Memory B cell (primary cell): Measurements from ENCODE around the gene APOD.
"Not testable (repeated sequence)": the region's sequence is repeated elsewhere in the genome, so short reads cannot be mapped to it uniquely, and the experiment has no call there.

Experiments used
- ATAC-seq: fragments of 150-1000 bp; cut with Tn5 transposase; 2 replicates; pipeline ENCODE4 v1.10.0; 2021; ENCODE audit warnings: low read depth, mild to moderate bottlenecking, moderate library complexity
- DNase-seq, 2 donors: peaks; one replicate each; pipeline ENCODE4 v3.0.0; 2022; ENCODE audit warnings: low spot score in 2 of 2
- H3K27ac Mint-ChIP-seq: one replicate; pipeline ENCODE4 v1.8.0; 2022; ENCODE audit warnings: mild to moderate bottlenecking, moderate library complexity, mixed read lengths
- H3K27me3 Mint-ChIP-seq: one replicate; pipeline ENCODE4 v1.8.0; 2022; ENCODE audit warnings: mixed read lengths
- H3K36me3 Mint-ChIP-seq: one replicate; pipeline ENCODE4 v1.8.0; 2022; ENCODE audit warnings: mild to moderate bottlenecking, mixed read lengths
- H3K4me1 Mint-ChIP-seq: one replicate; pipeline ENCODE4 v1.8.0; 2022; ENCODE audit warnings: mixed read lengths
- H3K4me3 Mint-ChIP-seq: one replicate; pipeline ENCODE4 v1.8.0; 2022; ENCODE audit warnings: mild to moderate bottlenecking, moderate library complexity, mixed read lengths
- H3K9me3 Mint-ChIP-seq: one replicate; pipeline ENCODE4 v1.8.0; 2022; ENCODE audit warnings: mixed read lengths

The APOD gene

DNA sequence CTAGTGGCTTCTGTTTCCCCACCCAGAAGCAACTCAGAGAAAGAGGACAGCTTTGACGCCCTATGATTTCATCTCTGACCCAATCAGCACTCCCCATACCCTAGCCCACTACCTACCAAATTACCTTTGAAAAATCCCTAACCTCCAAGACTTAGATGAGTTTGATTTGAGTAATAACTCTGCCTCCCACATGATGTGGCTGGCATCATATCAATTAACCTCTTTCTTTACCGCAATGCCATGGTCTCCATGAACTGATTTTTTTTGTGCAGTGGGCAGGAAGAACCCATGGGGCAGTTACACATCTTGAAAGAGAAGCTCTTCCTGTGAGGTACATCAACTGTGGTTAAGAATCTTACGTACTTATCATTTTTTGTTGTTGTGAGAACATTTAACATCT is 25.5 kb upstream of the APOD start:
- H3K4me3 Mint-ChIP-seq, result no peak overlapping the region
- H3K9me3 Mint-ChIP-seq, result peaks cover 9% of the 10 kb centered on the region
- H3K4me1 Mint-ChIP-seq, result no peaks in the 10 kb centered on the region
- H3K27me3 Mint-ChIP-seq, result peaks cover 4% of the 10 kb centered on the region
- no peak for DNase-seq
- H3K36me3 Mint-ChIP-seq, result peaks cover 9% of the 10 kb centered on the region
- no peak overlapping the region for H3K27ac Mint-ChIP-seq
- ATAC-seq, result no peak

DNA sequence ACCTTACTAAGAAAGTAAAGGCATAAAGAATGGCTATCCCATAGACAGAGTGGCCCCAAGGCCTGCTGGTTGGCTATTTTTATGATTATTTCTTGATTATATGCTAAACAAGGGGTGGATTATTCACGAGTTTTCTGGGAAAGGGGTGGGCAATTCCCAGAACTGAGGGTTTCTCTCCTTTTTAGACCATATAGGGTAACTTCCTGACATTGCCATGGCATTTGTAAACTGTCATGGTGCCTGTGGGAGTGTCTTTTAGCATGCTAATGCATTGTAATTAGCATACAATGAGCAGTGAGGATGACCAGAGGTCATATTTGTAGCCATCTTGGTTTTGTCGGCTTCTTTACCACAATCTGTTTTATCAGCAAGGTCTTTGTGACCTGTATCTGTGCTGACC is 18.0 kb upstream of the APOD start:
- not testable (repeated sequence) for H3K4me3 Mint-ChIP-seq, ATAC-seq, H3K36me3 Mint-ChIP-seq, DNase-seq, H3K9me3 Mint-ChIP-seq, H3K4me1 Mint-ChIP-seq, H3K27me3 Mint-ChIP-seq, H3K27ac Mint-ChIP-seq

DNA sequence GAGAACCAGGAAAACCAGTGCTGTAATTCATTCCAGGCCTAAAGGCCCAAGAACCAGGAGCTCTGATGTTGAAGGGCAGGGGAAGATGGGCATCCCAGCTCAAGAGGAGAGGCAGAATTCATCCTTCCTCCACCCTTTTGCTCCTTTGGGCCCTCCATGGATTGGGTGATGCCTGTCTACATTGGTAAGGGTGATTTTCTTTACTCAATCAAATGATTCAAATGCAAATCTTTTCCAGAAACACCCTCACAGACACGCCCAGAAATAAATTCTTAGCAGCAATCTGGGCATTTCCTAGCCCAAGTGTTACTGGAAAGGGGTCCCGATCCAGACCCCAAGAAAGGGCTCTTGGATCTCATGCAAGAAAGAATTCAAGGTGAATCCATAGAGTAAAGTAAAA is 17.6 kb upstream of the APOD start:
- no peak overlapping the region for H3K4me3 Mint-ChIP-seq
- peaks cover 7% of the 10 kb centered on the region for H3K4me1 Mint-ChIP-seq
- H3K36me3 Mint-ChIP-seq, result no peaks in the 10 kb centered on the region
- H3K27ac Mint-ChIP-seq, result no peak overlapping the region
- ATAC-seq, result no peak
- no peak for DNase-seq
- no peaks in the 10 kb centered on the region for H3K27me3 Mint-ChIP-seq
- H3K9me3 Mint-ChIP-seq, result peaks cover 2% of the 10 kb centered on the region

DNA sequence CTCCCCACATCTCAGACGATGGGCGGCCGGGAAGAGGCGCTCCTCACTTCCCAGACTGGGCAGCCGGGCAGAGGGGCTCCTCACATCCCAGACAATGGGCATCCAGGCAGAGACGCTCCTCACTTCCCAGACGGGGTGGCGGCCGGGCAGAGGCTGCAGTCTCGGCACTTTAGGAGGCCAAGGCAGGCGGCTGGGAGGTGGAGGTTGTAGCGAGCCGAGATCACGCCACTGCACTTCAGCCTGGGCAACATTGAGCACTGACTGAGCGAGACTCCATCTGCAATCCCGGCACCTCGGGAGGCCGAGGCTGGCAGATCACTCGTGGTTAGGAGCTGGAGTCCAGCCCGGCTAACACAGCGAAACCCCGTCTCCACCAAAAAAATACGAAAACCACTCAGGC is 16.2 kb upstream of the APOD start:
- ATAC-seq, H3K27me3 Mint-ChIP-seq, H3K9me3 Mint-ChIP-seq, H3K27ac Mint-ChIP-seq, H3K36me3 Mint-ChIP-seq, DNase-seq, H3K4me1 Mint-ChIP-seq, H3K4me3 Mint-ChIP-seq: not testable (repeated sequence)

DNA sequence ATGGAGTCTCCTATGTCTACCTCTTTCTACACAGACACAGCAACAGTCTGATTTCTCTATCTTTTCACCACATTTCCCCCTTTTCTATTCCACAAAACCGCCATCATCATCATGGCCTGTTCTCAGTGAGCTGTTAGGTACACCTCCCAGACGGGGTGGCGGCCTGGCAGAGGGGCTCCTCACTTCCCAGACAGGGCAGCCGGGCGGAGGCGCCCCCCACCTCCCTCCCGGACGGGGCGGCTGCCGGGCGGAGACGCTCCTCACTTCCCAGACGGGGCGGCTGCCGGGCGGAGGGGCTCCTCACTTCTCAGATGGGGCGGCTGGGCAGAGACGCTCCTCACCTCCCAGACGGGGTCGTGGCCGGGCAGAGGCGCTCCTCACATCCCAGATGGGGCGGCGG is 15.8 kb upstream of the APOD start:
- H3K4me3 Mint-ChIP-seq, H3K9me3 Mint-ChIP-seq, H3K36me3 Mint-ChIP-seq, H3K27me3 Mint-ChIP-seq, ATAC-seq, DNase-seq, H3K4me1 Mint-ChIP-seq, H3K27ac Mint-ChIP-seq: not testable (repeated sequence)

DNA sequence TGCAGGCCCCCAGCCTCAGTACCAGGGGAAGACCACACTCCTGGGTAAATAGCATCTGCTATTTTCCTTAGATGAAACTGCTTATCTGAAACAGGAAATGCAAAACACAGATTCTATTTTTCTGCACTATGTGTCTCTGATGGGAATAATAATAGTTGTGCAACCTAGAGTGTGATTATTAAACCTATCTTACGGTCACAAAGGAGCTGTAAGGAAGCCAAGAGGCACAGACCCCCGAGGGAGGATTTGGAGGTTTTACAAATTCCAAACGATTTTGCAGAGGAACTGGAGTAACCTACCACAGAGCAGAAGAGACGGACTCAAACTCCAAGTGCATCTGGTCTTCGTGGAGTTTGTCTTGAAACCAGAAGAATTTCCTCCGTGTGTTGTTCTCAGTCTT is 14.1 kb upstream of the APOD start:
- Mint-ChIP-seq H3K4me1 (peaks cover 7% of the 10 kb centered on the region), H3K4me3 (no peak overlapping the region), H3K36me3 (no peaks in the 10 kb centered on the region), H3K27ac (no peak overlapping the region), H3K9me3 (no peaks in the 10 kb centered on the region), H3K27me3 (no peaks in the 10 kb centered on the region)
- no peak for ATAC-seq
- no peak for DNase-seq

DNA sequence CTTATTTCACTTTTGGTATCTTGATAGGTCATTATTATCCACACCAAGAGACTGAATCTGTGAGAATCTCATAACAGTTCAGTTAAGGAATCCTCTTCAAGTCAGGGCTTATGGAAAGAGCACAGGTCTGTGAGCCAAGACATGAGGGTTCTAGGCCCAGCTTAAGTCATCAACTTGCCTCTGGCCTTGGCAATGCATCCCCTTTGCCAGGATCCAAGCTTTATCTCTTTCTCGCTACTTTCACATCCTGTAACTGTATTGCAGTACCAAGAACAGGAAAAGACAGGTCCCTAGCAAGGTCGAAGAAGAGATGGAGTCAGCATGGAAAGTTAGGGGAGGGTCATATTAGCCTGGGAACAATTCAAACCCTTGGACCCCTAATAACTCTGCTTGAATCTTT is 13.5 kb upstream of the APOD start:
- peaks cover 7% of the 10 kb centered on the region for H3K4me1 Mint-ChIP-seq
- no peaks in the 10 kb centered on the region for H3K27me3 Mint-ChIP-seq
- H3K27ac Mint-ChIP-seq, result no peak overlapping the region
- H3K4me3 Mint-ChIP-seq, result no peak overlapping the region
- ATAC-seq (no peak), DNase-seq (no peak)
- no peaks in the 10 kb centered on the region for H3K9me3 Mint-ChIP-seq
- no peaks in the 10 kb centered on the region for H3K36me3 Mint-ChIP-seq

DNA sequence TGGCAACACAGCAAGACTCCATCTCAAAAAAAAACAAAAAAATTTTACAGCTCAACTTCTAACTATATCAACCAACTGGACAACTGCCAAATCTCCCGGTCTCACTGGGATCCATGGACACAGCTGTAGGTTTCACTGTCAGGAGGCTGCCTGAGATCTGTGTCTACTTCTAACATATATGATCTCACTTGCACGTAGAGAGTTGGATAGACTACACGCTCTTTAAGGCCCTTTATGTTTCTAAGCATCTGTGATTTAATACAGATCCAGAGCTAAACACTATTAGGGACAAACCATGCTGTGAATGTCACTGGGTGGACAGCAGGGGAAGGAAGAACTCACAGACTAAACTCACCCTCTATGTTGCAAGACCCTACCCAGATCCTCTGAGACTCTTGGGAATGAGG is 13.0 kb upstream of the APOD start:
- DNase-seq, result no peak

DNA sequence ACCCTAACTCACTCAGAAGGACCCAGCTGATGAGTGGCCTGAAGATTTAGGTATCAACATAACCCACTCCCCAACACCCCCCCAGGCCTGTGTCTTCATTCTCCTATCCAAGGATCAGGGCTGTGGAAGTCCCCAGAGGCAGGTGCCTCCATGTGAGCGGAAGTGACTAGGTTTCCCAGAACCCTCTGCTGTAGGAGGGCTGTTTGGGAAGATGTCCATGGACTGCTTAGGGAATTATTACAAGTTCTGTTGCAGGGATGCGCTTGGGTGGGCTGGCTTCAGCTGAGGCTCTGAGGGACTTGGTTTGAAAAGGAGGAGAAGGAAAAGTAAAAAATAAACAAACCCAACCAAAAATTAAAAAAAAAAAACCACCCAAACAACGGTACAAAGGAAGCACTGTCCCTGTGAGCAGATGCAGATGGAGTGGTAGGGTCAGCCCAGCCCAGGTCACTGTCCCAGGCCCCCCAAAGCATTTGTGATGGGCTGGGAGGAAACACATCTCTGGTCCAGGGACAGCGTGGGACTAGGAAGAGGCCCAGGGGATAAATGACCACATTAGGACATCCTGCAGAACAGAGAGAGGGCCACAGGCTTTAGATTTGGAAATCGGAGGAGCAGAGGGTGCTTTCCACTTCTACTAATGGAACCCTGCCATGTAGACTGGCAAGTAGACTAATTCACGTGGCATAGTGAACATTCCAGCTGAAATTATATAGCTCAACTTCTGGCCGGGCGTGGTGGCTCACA is 12.2 kb upstream of the APOD start:
- DNase-seq (no peak), ATAC-seq (no peak)
- Mint-ChIP-seq H3K27me3 (no peaks in the 10 kb centered on the region), H3K4me1 (peaks cover 7% of the 10 kb centered on the region), H3K36me3 (no peaks in the 10 kb centered on the region), H3K4me3 (no peak overlapping the region), H3K9me3 (no peaks in the 10 kb centered on the region), H3K27ac (no peak overlapping the region)

More for the DNA sequence above, 13.0 kb upstream of the APOD start:
- no peak for ATAC-seq
- Mint-ChIP-seq H3K4me1 (peaks cover 7% of the 10 kb centered on the region), H3K9me3 (no peaks in the 10 kb centered on the region), H3K27ac (no peak overlapping the region), H3K27me3 (no peaks in the 10 kb centered on the region), H3K36me3 (no peaks in the 10 kb centered on the region), H3K4me3 (no peak overlapping the region)

DNA sequence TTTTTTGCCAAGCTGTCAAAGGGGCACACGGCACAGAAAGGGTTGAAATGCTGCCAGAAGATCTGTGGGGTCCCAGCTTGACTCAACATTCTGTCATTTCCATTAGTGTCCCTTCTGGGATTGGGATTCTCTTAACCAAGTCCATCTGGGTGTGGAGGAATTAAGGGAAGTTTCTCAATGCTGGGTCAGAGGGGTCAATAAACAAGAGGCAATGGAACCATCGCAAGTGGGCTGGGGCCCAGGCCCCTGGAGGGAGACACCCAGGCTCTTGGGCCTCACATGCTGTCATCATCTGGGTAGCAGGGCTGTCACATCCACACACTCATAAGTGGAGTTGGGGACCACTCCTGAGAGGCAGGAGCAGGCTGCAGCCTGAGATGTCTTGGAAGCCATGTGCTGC is 8.1 kb upstream of the APOD start:
- H3K27ac Mint-ChIP-seq, result no peak overlapping the region
- no peaks in the 10 kb centered on the region for H3K36me3 Mint-ChIP-seq
- no peaks in the 10 kb centered on the region for H3K9me3 Mint-ChIP-seq
- no peak for DNase-seq
- H3K4me3 Mint-ChIP-seq, result no peak overlapping the region
- no peak for ATAC-seq
- no peaks in the 10 kb centered on the region for H3K27me3 Mint-ChIP-seq
- no peaks in the 10 kb centered on the region for H3K4me1 Mint-ChIP-seq

DNA sequence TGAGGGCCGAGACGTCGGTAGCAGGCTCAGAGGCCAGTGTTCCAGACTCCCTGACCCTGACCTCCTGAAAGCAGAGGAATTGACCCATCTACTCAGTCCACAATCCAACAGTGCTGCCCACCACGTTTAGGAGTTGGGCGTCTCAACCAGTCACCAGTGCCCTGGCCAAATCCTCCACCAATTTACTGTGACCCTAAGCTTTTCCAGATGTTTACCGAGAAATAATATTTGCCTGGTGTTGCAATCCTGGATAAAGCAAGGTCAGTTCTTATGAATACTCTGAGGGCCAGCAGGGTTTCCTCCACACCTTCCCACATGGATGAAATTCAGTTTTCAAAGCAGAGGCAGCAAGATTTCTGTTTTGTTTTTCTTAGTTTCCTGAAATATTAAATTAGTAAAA is 7.5 kb upstream of the APOD start:
- ATAC-seq, result no peak
- no peak overlapping the region for H3K27ac Mint-ChIP-seq
- H3K36me3 Mint-ChIP-seq, result no peaks in the 10 kb centered on the region
- H3K27me3 Mint-ChIP-seq, result no peaks in the 10 kb centered on the region
- no peak for DNase-seq
- H3K9me3 Mint-ChIP-seq, result no peaks in the 10 kb centered on the region
- no peaks in the 10 kb centered on the region for H3K4me1 Mint-ChIP-seq
- H3K4me3 Mint-ChIP-seq, result no peak overlapping the region

DNA sequence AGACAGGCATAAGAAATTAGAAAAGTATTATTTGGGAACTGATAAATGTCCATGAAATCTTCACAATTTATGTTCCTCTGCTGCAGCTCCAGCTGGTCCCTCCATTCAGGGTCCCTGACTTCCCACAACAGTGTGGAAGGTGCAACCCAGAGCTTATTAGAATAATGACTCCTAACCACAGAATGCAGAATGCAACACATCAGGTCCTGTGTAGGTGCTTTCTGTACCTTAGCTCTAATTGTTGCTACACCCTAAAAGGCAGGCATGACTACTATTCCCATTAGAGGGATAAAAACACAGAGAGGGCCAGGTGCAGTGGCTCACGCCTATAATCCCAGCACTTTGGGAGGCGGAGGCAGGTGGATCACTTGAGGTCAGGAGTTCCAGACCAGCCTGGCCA is 6.6 kb upstream of the APOD start:
- not testable (repeated sequence) for H3K27me3 Mint-ChIP-seq, H3K4me1 Mint-ChIP-seq, H3K9me3 Mint-ChIP-seq, H3K4me3 Mint-ChIP-seq, H3K36me3 Mint-ChIP-seq, DNase-seq, H3K27ac Mint-ChIP-seq, ATAC-seq

DNA sequence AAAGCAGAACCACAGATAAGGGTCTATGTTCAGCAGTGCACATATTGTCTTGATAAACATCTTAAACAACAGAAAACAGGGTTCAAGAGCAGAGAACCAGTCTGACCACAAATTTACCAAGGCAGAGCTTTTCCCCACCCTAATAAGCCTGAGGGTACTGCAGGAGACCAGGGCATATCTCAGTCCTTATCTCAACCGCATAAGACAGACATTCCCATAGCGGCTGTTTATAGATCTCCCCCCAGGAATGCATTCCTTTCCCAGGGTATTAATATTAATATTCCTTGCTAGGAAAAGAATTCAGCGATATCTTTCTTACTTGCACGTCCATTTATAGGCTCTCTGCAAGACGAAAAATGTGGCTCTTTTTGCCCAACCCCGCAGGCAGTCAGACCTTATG is 6.1 kb upstream of the APOD start:
- not testable (repeated sequence) for H3K27ac Mint-ChIP-seq, H3K27me3 Mint-ChIP-seq, H3K4me1 Mint-ChIP-seq, DNase-seq, H3K9me3 Mint-ChIP-seq, H3K4me3 Mint-ChIP-seq, ATAC-seq, H3K36me3 Mint-ChIP-seq

DNA sequence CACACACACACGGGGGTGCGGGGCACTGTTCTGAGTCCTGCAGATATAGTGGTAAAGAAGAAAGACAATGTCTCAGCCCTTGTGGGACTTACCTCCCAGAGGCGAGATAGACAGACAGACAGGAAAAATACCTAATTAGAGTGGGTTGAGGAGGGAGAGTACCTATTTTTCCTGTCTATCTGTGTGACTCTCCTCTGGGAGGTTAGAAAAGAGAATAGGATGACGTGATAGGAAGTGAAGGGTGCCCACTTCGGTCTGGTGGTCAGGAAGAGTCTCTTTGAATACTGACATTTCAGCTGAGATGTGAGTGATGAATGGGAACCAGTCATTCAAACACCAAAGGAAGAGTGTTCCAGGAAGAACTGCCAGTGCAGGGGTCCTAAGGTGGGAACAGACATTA is 4.1 kb upstream of the APOD start:
- H3K4me1 Mint-ChIP-seq, result peaks cover 2% of the 10 kb centered on the region
- DNase-seq, result no peak

DNA sequence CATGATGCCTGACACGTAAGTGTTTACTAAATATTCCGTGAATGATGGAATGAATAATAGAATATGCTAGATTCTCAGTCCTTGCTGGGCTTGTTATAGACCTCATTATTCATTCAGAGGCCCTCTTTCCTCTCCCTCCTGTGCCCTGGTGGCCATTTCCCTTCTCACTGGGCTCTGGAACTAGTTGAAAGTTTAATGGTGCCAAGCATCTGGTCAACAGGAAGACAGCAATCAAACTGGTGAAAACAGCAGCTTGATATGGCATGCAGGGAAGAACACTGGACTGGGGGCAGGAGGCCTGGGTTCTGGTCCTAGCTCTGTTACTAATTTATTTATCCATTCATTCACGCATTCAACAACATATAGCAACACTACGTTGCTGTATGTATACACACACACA is 3.7 kb upstream of the APOD start:
- no peak for ATAC-seq
- H3K36me3 Mint-ChIP-seq, result no peaks in the 10 kb centered on the region
- no peak overlapping the region for H3K27ac Mint-ChIP-seq
- no peak overlapping the region for H3K4me3 Mint-ChIP-seq
- no peaks in the 10 kb centered on the region for H3K9me3 Mint-ChIP-seq
- H3K4me1 Mint-ChIP-seq, result peaks cover 2% of the 10 kb centered on the region
- peaks cover 1% of the 10 kb centered on the region for H3K27me3 Mint-ChIP-seq
- DNase-seq, result no peak

More for the DNA sequence above, 4.1 kb upstream of the APOD start:
- ATAC-seq, result peak; percentile 39
- Mint-ChIP-seq H3K4me3 (no peak overlapping the region), H3K36me3 (no peaks in the 10 kb centered on the region), H3K9me3 (no peaks in the 10 kb centered on the region), H3K27ac (no peak overlapping the region), H3K27me3 (peaks cover 1% of the 10 kb centered on the region)
